SK-N-SH (cell line): Measurements from ENCODE around the gene RELCH.

Experiments used
- EP300 ChIP-seq, 2 experiments: IDR thresholded peaks; 2 replicates each; pipeline versions ENCODE4 v1.4.0 to v1.6.1; 2012; ENCODE audit warnings: borderline replicate concordance in 1 of 2, low read depth in 1 of 2, low read length in 1 of 2
- POLR2AphosphoS5 ChIP-seq: IDR thresholded peaks from 2 replicates; pipeline ENCODE4 v1.6.1; 2012; ENCODE audit warnings: low read depth, low read length
- RXRA ChIP-seq: IDR thresholded peaks from 2 replicates; pipeline ENCODE4 v1.4.0; 2012; ENCODE audit warnings: low read depth, mild to moderate bottlenecking, borderline replicate concordance
- TAF1 ChIP-seq: IDR thresholded peaks from 2 replicates; pipeline ENCODE4 v1.6.1; 2012; ENCODE audit warnings: low read depth, mild to moderate bottlenecking, low read length, moderate library complexity, borderline replicate concordance
- TF ChIP-seq, protein P1 (sequence below): fragments of 200-600 bp; sonication (generic); IDR thresholded peaks from 2 replicates; pipeline ENCODE4 v1.6.1; 2017; ENCODE audit warnings: antibody characterized with exemption, mild to moderate bottlenecking, moderate library complexity
- TF ChIP-seq, protein P2 (sequence below): IDR thresholded peaks from 2 replicates; pipeline ENCODE4 v1.6.1; 2012; ENCODE audit warnings: mild to moderate bottlenecking, low read depth, low read length, moderate library complexity
- TF ChIP-seq, protein P3 (sequence below): fragments of 150-350 bp; IDR thresholded peaks from 2 replicates; pipeline ENCODE4 v1.6.1; 2016; ENCODE audit warnings: mild to moderate bottlenecking, low read depth, low read length

DNA sequence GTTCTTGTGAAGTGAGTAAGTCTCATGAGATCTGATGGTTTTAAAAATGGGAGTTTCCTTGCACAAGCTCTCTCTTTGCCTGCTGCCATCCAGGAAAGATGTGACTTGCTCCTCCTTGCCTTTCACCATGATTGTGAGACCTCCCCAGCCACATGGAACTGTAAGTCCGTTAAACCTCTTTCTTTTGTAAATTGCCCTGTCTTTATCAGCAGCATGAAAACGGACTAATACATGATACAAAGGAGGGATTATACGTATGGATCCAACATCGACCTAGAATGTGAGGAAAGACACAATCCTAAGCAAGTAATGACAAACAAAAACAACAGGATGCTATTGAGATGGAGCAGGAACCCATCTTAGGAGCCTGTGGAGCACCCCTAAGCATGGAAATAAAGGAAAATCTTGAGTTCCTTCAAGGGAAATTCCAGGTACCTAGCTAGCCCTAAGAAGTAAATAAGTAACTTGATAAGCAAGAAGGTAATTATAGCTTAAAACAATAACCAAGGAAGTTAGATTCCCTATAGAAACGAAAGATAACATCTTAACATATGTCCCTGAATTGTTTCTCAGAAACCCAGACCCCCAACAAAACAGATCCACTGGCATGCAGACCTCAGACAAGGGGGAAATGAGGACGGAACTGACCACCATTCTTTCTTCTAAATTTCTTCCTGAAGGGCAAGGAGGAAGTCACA, 136.6 kb downstream of the RELCH start:
- TF ChIP-seq, protein P1, sequence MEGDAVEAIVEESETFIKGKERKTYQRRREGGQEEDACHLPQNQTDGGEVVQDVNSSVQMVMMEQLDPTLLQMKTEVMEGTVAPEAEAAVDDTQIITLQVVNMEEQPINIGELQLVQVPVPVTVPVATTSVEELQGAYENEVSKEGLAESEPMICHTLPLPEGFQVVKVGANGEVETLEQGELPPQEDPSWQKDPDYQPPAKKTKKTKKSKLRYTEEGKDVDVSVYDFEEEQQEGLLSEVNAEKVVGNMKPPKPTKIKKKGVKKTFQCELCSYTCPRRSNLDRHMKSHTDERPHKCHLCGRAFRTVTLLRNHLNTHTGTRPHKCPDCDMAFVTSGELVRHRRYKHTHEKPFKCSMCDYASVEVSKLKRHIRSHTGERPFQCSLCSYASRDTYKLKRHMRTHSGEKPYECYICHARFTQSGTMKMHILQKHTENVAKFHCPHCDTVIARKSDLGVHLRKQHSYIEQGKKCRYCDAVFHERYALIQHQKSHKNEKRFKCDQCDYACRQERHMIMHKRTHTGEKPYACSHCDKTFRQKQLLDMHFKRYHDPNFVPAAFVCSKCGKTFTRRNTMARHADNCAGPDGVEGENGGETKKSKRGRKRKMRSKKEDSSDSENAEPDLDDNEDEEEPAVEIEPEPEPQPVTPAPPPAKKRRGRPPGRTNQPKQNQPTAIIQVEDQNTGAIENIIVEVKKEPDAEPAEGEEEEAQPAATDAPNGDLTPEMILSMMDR = no peak
- no peak for TF ChIP-seq TAF1
- TF ChIP-seq, protein P2, sequence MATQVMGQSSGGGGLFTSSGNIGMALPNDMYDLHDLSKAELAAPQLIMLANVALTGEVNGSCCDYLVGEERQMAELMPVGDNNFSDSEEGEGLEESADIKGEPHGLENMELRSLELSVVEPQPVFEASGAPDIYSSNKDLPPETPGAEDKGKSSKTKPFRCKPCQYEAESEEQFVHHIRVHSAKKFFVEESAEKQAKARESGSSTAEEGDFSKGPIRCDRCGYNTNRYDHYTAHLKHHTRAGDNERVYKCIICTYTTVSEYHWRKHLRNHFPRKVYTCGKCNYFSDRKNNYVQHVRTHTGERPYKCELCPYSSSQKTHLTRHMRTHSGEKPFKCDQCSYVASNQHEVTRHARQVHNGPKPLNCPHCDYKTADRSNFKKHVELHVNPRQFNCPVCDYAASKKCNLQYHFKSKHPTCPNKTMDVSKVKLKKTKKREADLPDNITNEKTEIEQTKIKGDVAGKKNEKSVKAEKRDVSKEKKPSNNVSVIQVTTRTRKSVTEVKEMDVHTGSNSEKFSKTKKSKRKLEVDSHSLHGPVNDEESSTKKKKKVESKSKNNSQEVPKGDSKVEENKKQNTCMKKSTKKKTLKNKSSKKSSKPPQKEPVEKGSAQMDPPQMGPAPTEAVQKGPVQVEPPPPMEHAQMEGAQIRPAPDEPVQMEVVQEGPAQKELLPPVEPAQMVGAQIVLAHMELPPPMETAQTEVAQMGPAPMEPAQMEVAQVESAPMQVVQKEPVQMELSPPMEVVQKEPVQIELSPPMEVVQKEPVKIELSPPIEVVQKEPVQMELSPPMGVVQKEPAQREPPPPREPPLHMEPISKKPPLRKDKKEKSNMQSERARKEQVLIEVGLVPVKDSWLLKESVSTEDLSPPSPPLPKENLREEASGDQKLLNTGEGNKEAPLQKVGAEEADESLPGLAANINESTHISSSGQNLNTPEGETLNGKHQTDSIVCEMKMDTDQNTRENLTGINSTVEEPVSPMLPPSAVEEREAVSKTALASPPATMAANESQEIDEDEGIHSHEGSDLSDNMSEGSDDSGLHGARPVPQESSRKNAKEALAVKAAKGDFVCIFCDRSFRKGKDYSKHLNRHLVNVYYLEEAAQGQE = no peak
- no peak for TF ChIP-seq RXRA
- TF ChIP-seq, protein P3, sequence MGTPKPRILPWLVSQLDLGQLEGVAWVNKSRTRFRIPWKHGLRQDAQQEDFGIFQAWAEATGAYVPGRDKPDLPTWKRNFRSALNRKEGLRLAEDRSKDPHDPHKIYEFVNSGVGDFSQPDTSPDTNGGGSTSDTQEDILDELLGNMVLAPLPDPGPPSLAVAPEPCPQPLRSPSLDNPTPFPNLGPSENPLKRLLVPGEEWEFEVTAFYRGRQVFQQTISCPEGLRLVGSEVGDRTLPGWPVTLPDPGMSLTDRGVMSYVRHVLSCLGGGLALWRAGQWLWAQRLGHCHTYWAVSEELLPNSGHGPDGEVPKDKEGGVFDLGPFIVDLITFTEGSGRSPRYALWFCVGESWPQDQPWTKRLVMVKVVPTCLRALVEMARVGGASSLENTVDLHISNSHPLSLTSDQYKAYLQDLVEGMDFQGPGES = no peak
- TF ChIP-seq POLR2AphosphoS5 = no peak
- no peak for TF ChIP-seq EP300 (IDR thresholded peaks at IDR 0.05; ENCODE audit: borderline replicate concordance in 1 of 2, low read depth in 1 of 2, low read length in 1 of 2)
